ENCODE data around the gene PRELP.

The PRELP gene

GRCh38 chr1:203495845-203496244, 20.2 kb downstream of the PRELP start:
- H3K4me3 ChIP-seq (ENCODE audit: low read length) = no peak overlapping the region
- DNase-seq (ENCODE audit: low read depth) = no peak
- no peak for TF ChIP-seq CTCF (conservative IDR thresholded peaks at IDR 0.05; ENCODE audit: low read length)

GRCh38 chr1:203497269-203497777, 21.7 kb downstream of the PRELP start:
- no peak for TF ChIP-seq CTCF (conservative IDR thresholded peaks at IDR 0.05; ENCODE audit: low read length)
- DNase-seq (ENCODE audit: low read depth) = no peak
- no peak overlapping the region for H3K4me3 ChIP-seq (ENCODE audit: low read length)

GRCh38 chr1:203499643-203500278, 24.2 kb downstream of the PRELP start:
- no peak for DNase-seq (ENCODE audit: low read depth)
- H3K4me3 ChIP-seq (ENCODE audit: low read length) = no peak overlapping the region
- no peak for TF ChIP-seq CTCF (conservative IDR thresholded peaks at IDR 0.05; ENCODE audit: low read length)

- no peak overlapping the region for H3K4me3 ChIP-seq (ENCODE audit: low read length)
- DNase-seq (ENCODE audit: low read depth) = no peak
- TF ChIP-seq CTCF (conservative IDR thresholded peaks at IDR 0.05; ENCODE audit: low read length) = no peak
Observed at GRCh38 chr1:203500279-203500678, 24.7 kb downstream of the PRELP start.

- no peak for TF ChIP-seq CTCF (conservative IDR thresholded peaks at IDR 0.05; ENCODE audit: low read length)
- no peak overlapping the region for H3K4me3 ChIP-seq (ENCODE audit: low read length)
- no peak for DNase-seq (ENCODE audit: low read depth)
Observed at GRCh38 chr1:203503836-203504235, 28.2 kb downstream of the PRELP start.

- H3K4me3 ChIP-seq (ENCODE audit: low read length) = no peak overlapping the region
- DNase-seq (ENCODE audit: low read depth) = peak; percentile 70
- TF ChIP-seq CTCF (conservative IDR thresholded peaks at IDR 0.05; ENCODE audit: low read length) = peak; percentile 79
Observed at GRCh38 chr1:203504400-203505250, 29.0 kb downstream of the PRELP start.
